Astrocyte (in vitro differentiated cells and primary cell): ENCODE measurements around the gene PIP4K2C. TPM values are rescaled to one million over a fixed set of nuclear protein-coding genes. Genes with fewer than 3 reads are reported as not detected.
A peak's percentile ranks its signal among the peaks of the same experiment; 100 is the strongest.

Experiments
- DNase-seq: peaks from one replicate; pipeline ENCODE4 v3.0.0-alpha.2; 2010; ENCODE audit warnings: low read depth
- FAIRE-seq: peaks from 2 replicates; lab custom pipeline; 2011; peaks lifted over from hg19 to GRCh38; lab: Jason Lieb, UNC
- H2AFZ ChIP-seq: 2 replicates; pipeline ENCODE4 v1.6.0; 2012; ENCODE audit warnings: low read depth, low read length, inconsistent platforms
- H3K27ac ChIP-seq: 2 replicates; pipeline ENCODE4 v1.5.1; 2011; ENCODE audit warnings: low read depth, low read length, inconsistent platforms
- H3K27me3 ChIP-seq: 2 replicates; pipeline ENCODE4 v1.6.0; 2011; ENCODE audit warnings: low read length, inconsistent platforms; ENCODE audit not compliant: insufficient read depth
- H3K36me3 ChIP-seq: 2 replicates; pipeline ENCODE4 v1.5.1; 2011; ENCODE audit warnings: low read length, inconsistent platforms; ENCODE audit not compliant: insufficient read depth
- H3K4me1 ChIP-seq: 2 replicates; pipeline ENCODE4 v1.5.1; 2011; ENCODE audit warnings: low read length, inconsistent platforms; ENCODE audit not compliant: insufficient read depth
- H3K4me2 ChIP-seq: 2 replicates; pipeline ENCODE4 v1.6.0; 2012; ENCODE audit warnings: low read length, inconsistent platforms
- H3K4me3 ChIP-seq: 2 replicates; pipeline ENCODE4 v1.5.1; 2011; ENCODE audit warnings: low read depth, mild to moderate bottlenecking, low read length, inconsistent platforms; ENCODE audit not compliant: insufficient read depth
- H3K79me2 ChIP-seq: 2 replicates; pipeline ENCODE4 v1.6.0; 2012; ENCODE audit warnings: mild to moderate bottlenecking, low read length, inconsistent platforms; ENCODE audit not compliant: insufficient read depth
- H3K9ac ChIP-seq: 2 replicates; pipeline ENCODE4 v1.6.0; 2012; ENCODE audit warnings: mild to moderate bottlenecking, low read length, inconsistent platforms
- H3K9me3 ChIP-seq: 2 replicates; pipeline ENCODE4 v1.5.1; 2012; ENCODE audit warnings: low read depth, mild to moderate bottlenecking, low read length, inconsistent platforms; ENCODE audit not compliant: insufficient read depth
- H4K20me1 ChIP-seq: 2 replicates; pipeline ENCODE4 v1.6.0; 2012; ENCODE audit warnings: low read length, inconsistent platforms; ENCODE audit not compliant: insufficient read depth
- H3K27ac Mint-ChIP-seq: one replicate; pipeline ENCODE4 v1.8.0; 2021; ENCODE audit warnings: mild to moderate bottlenecking, mixed read lengths; ENCODE audit not compliant: unreplicated experiment
- H3K27me3 Mint-ChIP-seq: one replicate; pipeline ENCODE4 v1.8.0; 2021; ENCODE audit warnings: low read depth, mixed read lengths; ENCODE audit not compliant: unreplicated experiment
- H3K36me3 Mint-ChIP-seq: one replicate; pipeline ENCODE4 v1.8.0; 2021; ENCODE audit warnings: low read depth, mixed read lengths; ENCODE audit not compliant: unreplicated experiment
- H3K4me1 Mint-ChIP-seq: one replicate; pipeline ENCODE4 v1.8.0; 2021; ENCODE audit warnings: low read depth, mixed read lengths; ENCODE audit not compliant: unreplicated experiment
- H3K4me3 Mint-ChIP-seq: one replicate; pipeline ENCODE4 v1.8.0; 2021; ENCODE audit warnings: mild to moderate bottlenecking, moderate library complexity, mixed read lengths; ENCODE audit not compliant: unreplicated experiment
- H3K9me3 Mint-ChIP-seq: one replicate; pipeline ENCODE4 v1.8.0; 2021; ENCODE audit warnings: mild to moderate bottlenecking, mixed read lengths; ENCODE audit not compliant: unreplicated experiment
- EZH2 ChIP-seq: IDR thresholded peaks from 2 replicates; pipeline ENCODE4 v1.6.1; 2012; ENCODE audit warnings: mild to moderate bottlenecking, low read length, inconsistent platforms; ENCODE audit not compliant: insufficient read depth
- total RNA-seq: library from RNA; stranded (reverse); gene quantifications from 2 replicates; pipeline ENCODE4 v1.2.1, GENCODE V29; 2021
- TF ChIP-seq, protein P1 (sequence below): IDR thresholded peaks from 2 replicates; pipeline ENCODE4 v1.5.1; 2011; ENCODE audit warnings: low read depth, mild to moderate bottlenecking, inconsistent platforms, low read length, moderate library complexity; ENCODE audit not compliant: insufficient read depth

The PIP4K2C gene
- total RNA-seq, 1 donor from 2014 or later = 43.3 TPM

DNA sequence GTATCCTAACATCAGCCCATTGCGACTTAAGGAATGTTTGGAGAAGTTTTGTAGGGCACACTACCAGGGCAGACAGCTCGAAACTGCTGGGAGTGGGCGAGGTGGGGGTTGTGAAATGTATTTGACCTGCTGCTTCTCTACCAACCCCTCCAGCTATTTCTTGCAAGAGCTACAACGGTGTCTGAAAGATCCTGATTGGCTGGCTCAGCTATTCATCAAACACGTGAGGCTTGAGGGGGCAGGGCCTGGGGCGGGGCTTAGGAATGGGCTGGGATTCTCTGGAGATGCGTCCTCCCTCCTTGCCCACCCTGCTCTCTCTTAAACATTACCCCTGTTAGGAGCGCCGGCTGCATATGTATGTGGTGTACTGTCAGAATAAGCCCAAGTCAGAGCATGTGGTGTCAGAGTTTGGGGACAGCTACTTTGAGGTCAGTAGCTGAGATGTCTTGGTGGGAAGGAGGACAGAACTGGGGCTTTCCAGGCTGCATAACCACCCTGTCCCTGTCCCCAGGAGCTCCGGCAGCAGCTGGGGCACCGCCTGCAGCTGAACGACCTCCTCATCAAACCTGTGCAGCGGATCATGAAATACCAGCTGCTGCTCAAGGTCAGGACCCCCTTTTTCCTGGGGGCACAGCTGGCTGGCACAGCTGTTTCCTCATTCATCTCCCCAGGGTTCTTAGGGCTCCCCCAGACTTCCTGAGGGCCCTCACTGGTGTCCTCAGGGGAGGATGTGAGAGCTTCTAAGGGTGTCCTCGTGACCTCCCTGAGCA, 23.4 kb downstream of the PIP4K2C start:
- Histone ChIP-seq H3K4me2 (no peak overlapping the region), H3K9me3 (no peaks in the 10 kb centered on the region), H2AFZ (no peak overlapping the region), H3K36me3 (no peaks in the 10 kb centered on the region), H3K9ac (no peak overlapping the region), H3K4me3 (no peak overlapping the region), H3K79me2 (no peaks in the 10 kb centered on the region), H3K4me1 (peaks cover 14% of the 10 kb centered on the region), H3K27me3 (peaks cover 5% of the 10 kb centered on the region), H3K27ac (no peak overlapping the region), H4K20me1 (peaks cover 3% of the 10 kb centered on the region)
- Mint-ChIP-seq H3K36me3 (peaks cover 50% of the 10 kb centered on the region), H3K27me3 (peaks cover 48% of the 10 kb centered on the region), H3K4me1 (peaks cover 10% of the 10 kb centered on the region), H3K27ac (no peak overlapping the region), H3K9me3 (no peaks in the 10 kb centered on the region), H3K4me3 (no peak overlapping the region)
- TF ChIP-seq, protein P1, sequence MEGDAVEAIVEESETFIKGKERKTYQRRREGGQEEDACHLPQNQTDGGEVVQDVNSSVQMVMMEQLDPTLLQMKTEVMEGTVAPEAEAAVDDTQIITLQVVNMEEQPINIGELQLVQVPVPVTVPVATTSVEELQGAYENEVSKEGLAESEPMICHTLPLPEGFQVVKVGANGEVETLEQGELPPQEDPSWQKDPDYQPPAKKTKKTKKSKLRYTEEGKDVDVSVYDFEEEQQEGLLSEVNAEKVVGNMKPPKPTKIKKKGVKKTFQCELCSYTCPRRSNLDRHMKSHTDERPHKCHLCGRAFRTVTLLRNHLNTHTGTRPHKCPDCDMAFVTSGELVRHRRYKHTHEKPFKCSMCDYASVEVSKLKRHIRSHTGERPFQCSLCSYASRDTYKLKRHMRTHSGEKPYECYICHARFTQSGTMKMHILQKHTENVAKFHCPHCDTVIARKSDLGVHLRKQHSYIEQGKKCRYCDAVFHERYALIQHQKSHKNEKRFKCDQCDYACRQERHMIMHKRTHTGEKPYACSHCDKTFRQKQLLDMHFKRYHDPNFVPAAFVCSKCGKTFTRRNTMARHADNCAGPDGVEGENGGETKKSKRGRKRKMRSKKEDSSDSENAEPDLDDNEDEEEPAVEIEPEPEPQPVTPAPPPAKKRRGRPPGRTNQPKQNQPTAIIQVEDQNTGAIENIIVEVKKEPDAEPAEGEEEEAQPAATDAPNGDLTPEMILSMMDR = no peak
- TF ChIP-seq EZH2 = no peak
- FAIRE-seq (no peak), DNase-seq (no peak)

DNA sequence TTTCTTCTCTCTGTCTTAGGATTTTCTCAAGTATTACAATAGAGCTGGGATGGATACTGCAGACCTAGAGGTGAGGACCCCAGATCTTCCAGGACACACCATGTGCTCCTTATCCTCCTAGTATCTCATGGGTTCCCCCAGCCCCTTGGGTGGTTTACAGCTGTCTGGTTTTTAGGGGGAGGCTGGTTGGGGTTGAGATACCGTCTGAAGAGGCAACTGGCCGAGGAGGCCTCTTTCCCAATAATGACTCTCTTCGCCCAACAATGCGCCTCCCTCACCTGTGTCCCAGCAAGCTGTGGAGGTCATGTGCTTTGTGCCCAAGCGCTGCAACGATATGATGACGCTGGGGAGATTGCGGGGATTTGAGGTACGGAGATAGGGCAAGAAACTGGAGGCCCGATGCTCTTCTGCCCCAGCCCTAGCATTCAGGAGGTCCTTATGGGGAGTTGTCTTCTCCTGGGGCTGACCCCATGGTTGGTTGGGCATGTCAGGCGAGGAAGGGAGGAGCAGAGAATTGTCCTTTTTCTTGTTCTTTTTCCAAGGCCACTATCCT, 24.0 kb downstream of the PIP4K2C start:
- Histone ChIP-seq H4K20me1 (peaks cover 7% of the 10 kb centered on the region), H3K9me3 (no peaks in the 10 kb centered on the region), H3K4me1 (peaks cover 14% of the 10 kb centered on the region), H2AFZ (no peak overlapping the region), H3K4me3 (no peak overlapping the region), H3K27me3 (peaks cover 11% of the 10 kb centered on the region), H3K9ac (no peak overlapping the region), H3K4me2 (no peak overlapping the region), H3K27ac (no peak overlapping the region), H3K79me2 (no peaks in the 10 kb centered on the region), H3K36me3 (no peaks in the 10 kb centered on the region)
- peaks cover 8% of the 10 kb centered on the region for H3K4me1 Mint-ChIP-seq
- H3K27ac Mint-ChIP-seq = peak overlapping the region; percentile 77
- peaks cover 51% of the 10 kb centered on the region for H3K27me3 Mint-ChIP-seq
- no peak for TF ChIP-seq EZH2
- FAIRE-seq = no peak
- H3K4me3 Mint-ChIP-seq = peak overlapping the region; percentile 40
- DNase-seq = no peak
- H3K9me3 Mint-ChIP-seq = no peaks in the 10 kb centered on the region
- H3K36me3 Mint-ChIP-seq = peaks cover 50% of the 10 kb centered on the region

DNA sequence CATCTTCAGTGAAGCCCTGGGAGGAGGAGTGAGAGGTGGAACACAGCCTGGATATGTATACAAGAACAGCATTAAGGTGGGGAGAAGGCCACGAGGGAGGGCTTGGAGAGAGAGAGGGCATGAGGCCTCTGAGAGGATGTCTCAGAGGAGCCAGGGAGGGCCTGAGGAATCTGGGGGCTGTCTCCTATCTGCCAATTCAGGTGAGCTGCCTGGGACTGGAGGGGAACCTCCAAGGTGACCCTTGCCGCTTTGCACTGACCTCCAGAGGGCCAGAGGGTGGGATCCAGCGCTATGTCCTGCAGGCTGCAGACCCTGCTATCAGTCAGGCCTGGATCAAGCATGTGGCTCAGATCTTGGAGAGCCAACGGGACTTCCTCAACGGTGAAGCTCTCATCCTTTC, 24.6 kb downstream of the PIP4K2C start:
- no peak for DNase-seq
- FAIRE-seq = no peak
- H3K9me3 Mint-ChIP-seq = peaks cover under 1% of the 10 kb centered on the region
- no peak overlapping the region for H3K4me3 ChIP-seq
- no peak overlapping the region for H3K4me3 Mint-ChIP-seq
- H3K4me2 ChIP-seq = no peak overlapping the region
- peaks cover 55% of the 10 kb centered on the region for H3K27me3 Mint-ChIP-seq
- no peaks in the 10 kb centered on the region for H3K36me3 ChIP-seq
- no peak for TF ChIP-seq EZH2
- TF ChIP-seq, protein P1 = no peak
- peaks cover 55% of the 10 kb centered on the region for H3K36me3 Mint-ChIP-seq
- no peak overlapping the region for H3K9ac ChIP-seq
- H3K79me2 ChIP-seq = no peaks in the 10 kb centered on the region
- no peak overlapping the region for H3K27ac ChIP-seq
- peak overlapping the region; percentile 77 for H3K27ac Mint-ChIP-seq
- no peak overlapping the region for H2AFZ ChIP-seq
- H3K9me3 ChIP-seq = no peaks in the 10 kb centered on the region
- H4K20me1 ChIP-seq = peaks cover 13% of the 10 kb centered on the region
- H3K4me1 ChIP-seq = peaks cover 10% of the 10 kb centered on the region
- H3K4me1 Mint-ChIP-seq = peaks cover 5% of the 10 kb centered on the region
- H3K27me3 ChIP-seq = peaks cover 17% of the 10 kb centered on the region
